Right atrium auricular region (tissue), 2 donors: Measurements from ENCODE around the gene SUGP1. TPM values are rescaled to one million over a fixed set of nuclear protein-coding genes. Genes with fewer than 3 reads are reported as not detected.

Experiments used
- DNase-seq: peaks from one replicate; pipeline ENCODE4 v3.0.0-alpha.2; 2019; ENCODE audit warnings: low spot score
- H3K27ac ChIP-seq, 2 donors: fragments of 200-600 bp; sonication (generic); 1 replicate in 1 of 2; 2 replicates in 1 of 2; pipeline ENCODE4 v1.5.1; 2016 to 2019
- H3K27me3 ChIP-seq, 2 donors: fragments of 200-600 bp; sonication (generic); one replicate each; pipeline versions ENCODE4 v1.5.1 to v1.6.0; 2017 to 2019
- H3K36me3 ChIP-seq: fragments of 200-600 bp; sonication (generic); one replicate; pipeline ENCODE4 v1.5.1; 2016
- H3K4me1 ChIP-seq, 2 donors: fragments of 200-600 bp; sonication (generic); one replicate each; pipeline versions ENCODE4 v1.5.1 to v1.6.0; 2017 to 2019
- H3K4me3 ChIP-seq, 2 donors: fragments of 200-600 bp; sonication (generic); 1 replicate in 1 of 2; 2 replicates in 1 of 2; pipeline ENCODE4 v1.5.1; 2017 to 2019; ENCODE audit warnings: mild to moderate bottlenecking in 1 of 2, moderate library complexity in 1 of 2
- H3K9me3 ChIP-seq, 2 donors: fragments of 200-600 bp; sonication (generic); one replicate each; pipeline ENCODE4 v1.5.1; 2019
- CTCF ChIP-seq, 2 donors: fragments of 200-600 bp; sonication (generic); IDR thresholded peaks; one replicate each; pipeline ENCODE4 v1.5.1; 2019; ENCODE audit warnings: antibody characterized with exemption in 2 of 2
- total RNA-seq, 2 donors: library from RNA; depleted of rRNA; stranded (reverse); fragments of >200 nt; gene quantifications; one replicate each; pipeline ENCODE4 v1.1.0, GENCODE V29; 2016

The SUGP1 gene
- total RNA-seq, 2 donors from 2014 or later, result 33.7 to 36.6 TPM

GRCh38 chr19:19285686-19286085 is 34.6 kb downstream of the SUGP1 start:
- Histone ChIP-seq H3K4me1 (no peaks in the 10 kb centered on the region), H3K36me3 (peaks cover 46% of the 10 kb centered on the region), H3K4me3 (no peak overlapping the region), H3K27me3 (no peaks in the 10 kb centered on the region), H3K27ac (no peak overlapping the region), H3K9me3 (no peaks in the 10 kb centered on the region)
- no peak for DNase-seq
- TF ChIP-seq CTCF (IDR thresholded peaks at IDR 0.05), result no peak

DNA sequence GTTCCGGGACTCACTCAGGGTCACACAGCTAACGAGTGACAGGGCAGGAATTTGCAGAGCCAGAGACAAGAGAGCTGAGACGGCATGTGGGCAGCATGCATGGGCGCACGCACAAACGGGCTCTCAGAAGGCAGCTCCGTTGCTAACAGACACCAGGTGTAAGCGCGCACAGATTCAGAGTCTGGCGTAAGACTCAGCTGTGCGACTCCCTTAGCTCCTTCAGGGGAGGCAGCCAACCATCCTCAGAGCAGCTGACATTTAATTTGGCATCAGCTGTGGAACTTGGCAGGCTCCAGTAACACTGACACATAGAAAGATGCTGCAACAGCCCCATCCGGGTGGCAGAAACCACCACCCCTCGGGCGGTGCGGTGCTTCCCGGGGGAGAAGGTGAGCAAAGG is 39.7 kb downstream of the SUGP1 start:
- H3K27me3 ChIP-seq, result no peaks in the 10 kb centered on the region
- no peak for TF ChIP-seq CTCF (IDR thresholded peaks at IDR 0.05)
- H3K9me3 ChIP-seq, result no peaks in the 10 kb centered on the region
- H3K27ac ChIP-seq, result no peak overlapping the region
- no peak for DNase-seq
- no peak overlapping the region for H3K4me3 ChIP-seq
- peaks cover 63% of the 10 kb centered on the region for H3K36me3 ChIP-seq
- no peaks in the 10 kb centered on the region for H3K4me1 ChIP-seq

DNA sequence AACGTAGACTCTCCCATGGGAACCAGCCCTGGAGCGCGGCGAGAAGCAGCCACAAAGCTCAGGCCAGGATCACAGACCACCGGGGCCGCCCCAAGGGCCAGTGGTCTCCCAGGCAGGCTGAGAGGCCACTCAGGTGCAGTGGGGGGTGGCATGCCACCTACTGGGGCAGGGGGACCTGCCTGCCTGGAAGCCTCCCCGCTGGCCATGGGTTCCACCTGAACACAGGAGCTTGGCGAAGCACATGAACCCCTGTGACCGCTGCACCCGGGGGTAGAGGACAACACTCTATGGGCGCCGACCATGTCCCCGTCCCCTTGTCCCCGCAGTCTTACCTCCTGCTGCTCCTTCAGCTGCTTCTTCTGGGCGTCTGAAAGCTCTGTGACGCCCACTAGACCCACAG is 40.5 kb downstream of the SUGP1 start:
- Histone ChIP-seq H3K27me3 (no peaks in the 10 kb centered on the region), H3K27ac (no peak overlapping the region), H3K4me3 (no peak overlapping the region), H3K4me1 (no peaks in the 10 kb centered on the region), H3K9me3 (no peaks in the 10 kb centered on the region), H3K36me3 (peaks cover 64% of the 10 kb centered on the region)
- TF ChIP-seq CTCF (IDR thresholded peaks at IDR 0.05), result no peak
- DNase-seq, result no peak

DNA sequence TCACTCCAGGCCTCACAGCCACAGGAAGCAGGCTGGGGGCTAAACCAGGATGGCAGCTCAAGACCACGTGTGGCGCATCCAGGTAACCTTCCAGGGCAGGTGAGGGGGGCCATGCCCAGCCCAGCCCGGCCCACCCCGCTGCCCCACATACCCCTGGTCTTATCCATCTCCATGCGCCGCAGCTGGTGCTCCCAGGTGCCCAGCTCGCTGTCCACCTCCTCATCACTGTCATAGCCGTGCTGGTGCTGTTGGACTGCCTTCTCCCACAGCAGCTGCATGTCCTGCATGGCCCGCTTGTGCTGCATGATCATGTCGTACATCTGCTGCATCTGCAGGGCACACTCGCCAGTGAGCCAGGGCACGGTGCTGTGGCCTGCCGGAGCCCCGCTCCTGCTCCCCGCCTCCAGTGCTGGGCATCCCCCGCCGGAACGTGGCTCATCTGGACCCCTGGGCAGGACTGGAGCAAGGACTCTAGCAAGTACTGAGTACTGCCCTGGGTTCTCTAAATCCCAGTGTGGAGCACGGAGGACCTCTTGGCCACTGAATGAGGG is 41.2 kb downstream of the SUGP1 start:
- Histone ChIP-seq H3K4me3 (no peak overlapping the region), H3K36me3 (peaks cover 64% of the 10 kb centered on the region), H3K9me3 (no peaks in the 10 kb centered on the region), H3K27me3 (no peaks in the 10 kb centered on the region), H3K4me1 (no peaks in the 10 kb centered on the region), H3K27ac (no peak overlapping the region)
- DNase-seq, result no peak
- no peak for TF ChIP-seq CTCF (IDR thresholded peaks at IDR 0.05)

DNA sequence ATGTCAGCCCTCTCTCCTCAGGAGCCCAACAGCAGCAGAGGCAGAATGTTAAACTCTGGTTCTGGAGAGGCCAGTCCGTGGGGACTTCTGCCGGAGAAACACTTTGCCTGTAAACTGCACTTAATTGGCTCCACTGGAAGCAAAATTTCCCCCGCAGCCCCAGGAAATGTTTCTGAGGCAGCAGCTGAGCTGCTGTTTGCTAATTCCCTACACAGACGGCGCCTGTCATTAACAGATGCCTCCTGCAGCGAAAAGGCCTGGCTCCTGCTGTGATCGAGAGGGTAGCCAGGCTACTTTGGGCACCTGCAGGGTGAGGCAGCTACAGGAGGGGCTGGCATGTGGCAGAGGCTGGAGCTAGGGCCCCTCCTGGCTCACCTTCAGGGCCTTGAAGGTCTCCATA is 42.0 kb downstream of the SUGP1 start:
- Histone ChIP-seq H3K9me3 (no peaks in the 10 kb centered on the region), H3K36me3 (peaks cover 60% of the 10 kb centered on the region)

More for the DNA sequence above, 42.0 kb downstream of the SUGP1 start:
- DNase-seq, result no peak
- no peak overlapping the region for H3K27ac ChIP-seq
- no peaks in the 10 kb centered on the region for H3K27me3 ChIP-seq
- TF ChIP-seq CTCF (IDR thresholded peaks at IDR 0.05), result no peak
- no peak overlapping the region for H3K4me3 ChIP-seq
- H3K4me1 ChIP-seq, result peaks cover 0 to 3% of the 10 kb centered on the region in 2 donors
